Ascending aorta (tissue), 2 donors: ENCODE measurements around the gene TSACC. TPM values are rescaled to one million over a fixed set of nuclear protein-coding genes. Genes with fewer than 3 reads are reported as not detected.

Experiments used
- DNase-seq, 2 donors: peaks; one replicate each; pipeline ENCODE4 v3.0.0-alpha.2; 2019; ENCODE audit warnings: low spot score in 2 of 2
- H3K27ac ChIP-seq, 2 donors: fragments of 200-600 bp; sonication (generic); one replicate each; pipeline ENCODE4 v1.5.1; 2016 to 2017; ENCODE audit warnings: mild to moderate bottlenecking in 1 of 2
- H3K27me3 ChIP-seq: fragments of 200-600 bp; sonication (generic); one replicate; pipeline ENCODE4 v1.5.1; 2017
- H3K36me3 ChIP-seq, 2 donors: fragments of 200-600 bp; sonication (generic); one replicate each; pipeline ENCODE4 v1.5.1; 2016
- H3K4me1 ChIP-seq, 2 donors: fragments of 200-600 bp; sonication (generic); one replicate each; pipeline ENCODE4 v1.5.1; 2016 to 2017; ENCODE audit warnings: mild to moderate bottlenecking in 1 of 2
- H3K4me3 ChIP-seq, 2 donors: fragments of 200-600 bp; sonication (generic); one replicate each; pipeline ENCODE4 v1.5.1; 2016 to 2017; ENCODE audit warnings: mild to moderate bottlenecking in 1 of 2
- H3K9me3 ChIP-seq, 2 donors: fragments of 200-600 bp; sonication (generic); one replicate each; pipeline ENCODE4 v1.5.1; 2016
- CTCF ChIP-seq, 3 experiments: fragments of 200-600 bp in 2 of 3; fragments of 450-650 bp in 1 of 3; sonication (generic) in 2 of 3; IDR thresholded peaks; one replicate each; pipeline ENCODE4 v1.5.1; 2016 to 2019; ENCODE audit warnings: antibody characterized with exemption in 3 of 3, mild to moderate bottlenecking in 1 of 3, moderate library complexity in 1 of 3
- intact Hi-C: fragments of 100-400 bp; cut with DNase I; formaldehyde crosslinking; loops from one replicate; pipeline ENCODE4 v1.15.1; 2023
- total RNA-seq: library from RNA; depleted of rRNA; stranded (reverse); fragments of >200 nt; gene quantifications from one replicate; pipeline ENCODE4 v1.1.0, GENCODE V29; 2016

Gene TSACC
- total RNA-seq, 1 donor from 2014 or later, result not detected

DNA sequence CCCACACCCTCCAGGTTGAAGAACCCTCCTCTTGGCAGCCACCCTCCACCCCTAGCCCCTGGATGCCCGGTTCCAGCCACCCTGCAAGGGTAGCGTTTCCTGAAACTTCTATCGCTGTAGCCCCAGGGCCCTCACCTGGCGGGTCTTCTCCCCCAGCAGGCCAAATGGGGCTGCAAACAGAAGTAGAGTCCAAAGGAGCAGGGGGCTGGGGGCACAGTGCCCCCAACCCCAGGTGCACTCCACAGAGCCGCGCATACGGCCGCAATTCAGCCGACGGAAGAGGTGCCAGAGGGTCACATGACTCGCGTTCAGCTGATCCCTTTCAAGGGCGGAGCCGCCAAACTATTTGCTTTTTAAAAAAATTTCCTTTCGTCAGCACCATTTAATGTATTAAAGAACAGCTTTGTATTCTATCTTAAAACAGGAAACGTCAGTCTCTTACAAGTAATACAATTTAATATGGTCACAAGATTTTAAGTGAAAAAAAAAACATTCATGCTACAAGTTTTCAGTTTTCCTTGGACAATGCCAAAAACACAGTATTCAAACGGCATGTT is 42.9 kb upstream of the TSACC start, which contains the start of gene GLMP:
Gene GLMP (minus strand): TSS at position 289 of the 557 bp plus-strand sequence. CDS start 34 bp downstream, at position 255.
- H3K27ac ChIP-seq, result peak within 1 kb of the TSS; percentile 35 to 49
- peak within 1 kb of the TSS; percentile 72 to 73 for H3K4me3 ChIP-seq
- TF ChIP-seq CTCF (IDR thresholded peaks at IDR 0.05), result no peak
- peaks cover 7 to 11% of the 10 kb centered on the region in 2 donors for H3K4me1 ChIP-seq
- peak in 1 of 2 donors; percentile 77 for DNase-seq
- H3K36me3 ChIP-seq, result no peaks in the 10 kb centered on the region
- H3K27me3 ChIP-seq, result no peaks in the 10 kb centered on the region
- H3K9me3 ChIP-seq, result no peaks in the 10 kb centered on the region
- intact Hi-C loops, result no loop called here

GRCh38 chr1:156298852-156299357 is 39.4 kb upstream of the TSACC start, which contains the start of gene VHLL:
Gene VHLL, minus strand, starts transcription at chr1:156299307. Its CDS starts 118 bp downstream, at chr1:156299189.
- H3K36me3 ChIP-seq, result no peaks in the 10 kb centered on the region
- H3K9me3 ChIP-seq, result no peaks in the 10 kb centered on the region
- intact Hi-C loops, result no loop called here
- no peak within 1 kb of the TSS for H3K27ac ChIP-seq
- H3K4me3 ChIP-seq, result no peak within 1 kb of the TSS
- no peak for DNase-seq
- no peak for TF ChIP-seq CTCF (IDR thresholded peaks at IDR 0.05)
- H3K27me3 ChIP-seq, result no peaks in the 10 kb centered on the region
- H3K4me1 ChIP-seq, result peaks cover 0 to 7% of the 10 kb centered on the region in 2 donors

- no peak for TF ChIP-seq CTCF (IDR thresholded peaks at IDR 0.05)
- Histone ChIP-seq H3K4me3 (no peak overlapping the region), H3K4me1 (no peaks in the 10 kb centered on the region), H3K27ac (no peak overlapping the region), H3K9me3 (no peaks in the 10 kb centered on the region), H3K27me3 (no peaks in the 10 kb centered on the region), H3K36me3 (peaks cover 11 to 23% of the 10 kb centered on the region in 2 donors)
- intact Hi-C loops, result no loop called here
- DNase-seq, result no peak
Observed at GRCh38 chr1:156303241-156303640, 35.1 kb upstream of the TSACC start.

DNA sequence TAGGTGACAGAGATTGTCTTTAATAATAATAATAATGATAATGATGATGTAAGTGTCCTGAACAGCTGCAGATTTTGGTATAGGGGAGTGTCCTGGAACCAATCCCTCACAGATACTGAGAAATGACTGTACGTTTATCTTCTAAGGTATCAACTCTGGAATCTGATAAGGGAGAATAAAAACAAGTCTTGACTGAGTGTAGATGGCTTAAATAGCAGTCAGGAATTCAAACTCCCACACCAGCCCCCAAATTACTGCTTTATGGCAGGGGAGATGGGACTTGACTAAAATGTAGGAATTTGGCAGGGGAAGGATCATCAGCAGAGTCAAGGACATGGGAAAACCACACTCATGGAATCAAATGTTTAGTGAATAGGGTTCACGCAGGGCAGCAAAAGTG is 33.1 kb upstream of the TSACC start:
- no peak for DNase-seq
- intact Hi-C loops, result no loop called here
- Histone ChIP-seq H3K27ac (no peak overlapping the region), H3K4me1 (no peaks in the 10 kb centered on the region), H3K4me3 (no peak overlapping the region), H3K27me3 (no peaks in the 10 kb centered on the region), H3K9me3 (no peaks in the 10 kb centered on the region), H3K36me3 (peaks cover 29 to 43% of the 10 kb centered on the region in 2 donors)
- TF ChIP-seq CTCF (IDR thresholded peaks at IDR 0.05), result no peak

DNA sequence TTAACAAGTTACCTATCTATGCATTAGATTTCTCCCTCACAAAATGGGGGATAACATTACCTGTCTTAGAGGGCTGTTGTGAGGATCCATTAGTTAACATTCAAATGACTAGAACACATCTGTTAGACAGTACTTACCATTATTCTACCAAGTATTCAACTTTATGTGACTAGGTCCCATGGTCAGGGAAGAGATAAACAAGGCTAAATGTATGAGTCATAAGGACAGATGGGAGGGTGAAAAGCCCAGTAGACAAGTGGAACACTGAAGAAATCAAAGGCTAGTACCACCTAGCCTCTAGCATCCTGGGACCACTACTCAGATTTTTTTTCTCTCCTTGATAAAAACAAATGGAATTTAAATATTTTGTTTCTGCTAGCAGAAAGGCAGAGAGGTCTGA is 30.2 kb upstream of the TSACC start:
- peaks cover 54 to 72% of the 10 kb centered on the region in 2 donors for H3K36me3 ChIP-seq
- intact Hi-C loops, result no loop called here
- TF ChIP-seq CTCF (IDR thresholded peaks at IDR 0.05), result no peak

More for the DNA sequence above, 30.2 kb upstream of the TSACC start:
- Histone ChIP-seq H3K4me1 (no peaks in the 10 kb centered on the region), H3K27ac (no peak overlapping the region), H3K9me3 (no peaks in the 10 kb centered on the region), H3K27me3 (no peaks in the 10 kb centered on the region), H3K4me3 (no peak overlapping the region)
- no peak for DNase-seq
